Endothelial cell of umbilical vein (primary cell): ENCODE data around the gene LARGE1.

ENCODE experiments used
- EZH2 ChIP-seq: IDR thresholded peaks from 2 replicates; pipeline ENCODE4 v1.6.1; 2012; ENCODE audit warnings: borderline replicate concordance, low read depth, mild to moderate bottlenecking, moderate library complexity, low read length, inconsistent platforms; ENCODE audit not compliant: severe bottlenecking
- GATA2 ChIP-seq: IDR thresholded peaks from 2 replicates; pipeline ENCODE4 v1.7.0; 2011; ENCODE audit warnings: low read depth, mild to moderate bottlenecking, moderate library complexity, mixed read lengths, low read length; ENCODE audit not compliant: insufficient read length, insufficient read depth
- POLR2A ChIP-seq: IDR thresholded peaks from 2 replicates; pipeline ENCODE4 v1.6.1; 2012; ENCODE audit warnings: low read depth, mild to moderate bottlenecking, control low read depth, low read length
- TF ChIP-seq, protein P1 (sequence below), 2 donors: IDR thresholded peaks; 1 replicate in 1 of 2; 2 replicates in 1 of 2; pipeline ENCODE4 v1.5.1; 2011; ENCODE audit warnings: low read length in 2 of 2, mild to moderate bottlenecking in 2 of 2, moderate library complexity in 2 of 2, control low read depth in 1 of 2, inconsistent platforms in 1 of 2, low read depth in 1 of 2; ENCODE audit not compliant: insufficient read depth in 1 of 2; ENCODE audit errors: extremely low read depth in 1 of 2

DNA sequence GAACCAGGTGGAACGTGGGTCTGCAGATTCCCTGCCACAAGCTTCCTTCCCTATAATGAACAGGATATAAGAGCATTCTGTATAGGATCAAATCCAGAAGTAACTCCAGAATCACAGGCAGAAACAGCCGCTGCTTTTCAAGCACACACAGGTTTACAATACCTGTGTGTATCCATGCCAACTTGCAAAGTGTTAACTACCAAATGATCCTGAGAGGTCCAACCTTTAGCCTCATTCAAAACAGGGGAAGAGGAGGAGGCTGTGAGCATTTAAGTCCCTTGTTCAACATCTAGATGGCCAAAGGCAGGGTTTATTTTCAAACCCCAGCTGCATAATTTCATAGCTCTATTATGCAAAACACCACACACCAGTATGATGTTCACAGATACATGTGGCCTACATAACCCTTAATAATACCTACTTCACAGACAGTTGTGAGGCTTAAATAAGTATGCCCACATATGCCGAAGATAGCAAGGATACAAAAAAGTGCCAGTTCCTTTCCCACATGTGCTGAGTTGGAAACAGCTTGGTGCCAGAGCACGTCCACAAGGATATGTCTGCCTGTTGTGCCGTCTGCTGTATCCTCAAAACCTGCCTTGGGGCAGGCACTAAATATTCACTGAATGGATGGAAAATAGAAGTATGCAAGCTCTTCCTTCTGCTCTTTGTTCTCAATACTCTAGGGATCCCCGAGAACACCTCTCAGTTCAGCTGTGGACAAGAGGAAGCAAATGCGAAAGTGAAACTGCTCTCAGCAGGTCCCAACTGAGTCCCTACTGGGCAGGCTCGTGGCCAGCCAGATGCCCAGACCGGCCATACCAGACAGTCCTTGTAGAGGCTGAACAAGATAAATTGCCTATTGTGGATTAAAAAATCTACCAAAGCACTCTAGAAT, 66.8 kb downstream of the LARGE1 start:
- TF ChIP-seq, protein P1, sequence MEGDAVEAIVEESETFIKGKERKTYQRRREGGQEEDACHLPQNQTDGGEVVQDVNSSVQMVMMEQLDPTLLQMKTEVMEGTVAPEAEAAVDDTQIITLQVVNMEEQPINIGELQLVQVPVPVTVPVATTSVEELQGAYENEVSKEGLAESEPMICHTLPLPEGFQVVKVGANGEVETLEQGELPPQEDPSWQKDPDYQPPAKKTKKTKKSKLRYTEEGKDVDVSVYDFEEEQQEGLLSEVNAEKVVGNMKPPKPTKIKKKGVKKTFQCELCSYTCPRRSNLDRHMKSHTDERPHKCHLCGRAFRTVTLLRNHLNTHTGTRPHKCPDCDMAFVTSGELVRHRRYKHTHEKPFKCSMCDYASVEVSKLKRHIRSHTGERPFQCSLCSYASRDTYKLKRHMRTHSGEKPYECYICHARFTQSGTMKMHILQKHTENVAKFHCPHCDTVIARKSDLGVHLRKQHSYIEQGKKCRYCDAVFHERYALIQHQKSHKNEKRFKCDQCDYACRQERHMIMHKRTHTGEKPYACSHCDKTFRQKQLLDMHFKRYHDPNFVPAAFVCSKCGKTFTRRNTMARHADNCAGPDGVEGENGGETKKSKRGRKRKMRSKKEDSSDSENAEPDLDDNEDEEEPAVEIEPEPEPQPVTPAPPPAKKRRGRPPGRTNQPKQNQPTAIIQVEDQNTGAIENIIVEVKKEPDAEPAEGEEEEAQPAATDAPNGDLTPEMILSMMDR (IDR thresholded peaks at IDR 0.05; ENCODE audit: extremely low read depth in 1 of 2, insufficient read depth in 1 of 2, low read depth in 1 of 2, low read length in 2 of 2) = no peak
- no peak for TF ChIP-seq POLR2A
- TF ChIP-seq GATA2 = no peak
- no peak for TF ChIP-seq EZH2
